Uterus (tissue), 2 donors: ENCODE measurements around the gene ARHGEF10L.

Experiments
- POLR2A ChIP-seq, 2 donors: fragments of 450-650 bp; IDR thresholded peaks; one replicate each; pipeline ENCODE4 v1.6.1; 2016; ENCODE audit warnings: antibody characterized with exemption in 2 of 2, mild to moderate bottlenecking in 1 of 2, moderate library complexity in 1 of 2
- TF ChIP-seq, protein P1 (sequence below), 4 experiments: fragments of 200-600 bp in 2 of 4; fragments of 450-650 bp in 2 of 4; sonication (generic) in 2 of 4; IDR thresholded peaks; one replicate each; pipeline ENCODE4 v1.5.1; 2016 to 2019; ENCODE audit warnings: antibody characterized with exemption in 4 of 4, mild to moderate bottlenecking in 2 of 4, moderate library complexity in 1 of 4

DNA sequence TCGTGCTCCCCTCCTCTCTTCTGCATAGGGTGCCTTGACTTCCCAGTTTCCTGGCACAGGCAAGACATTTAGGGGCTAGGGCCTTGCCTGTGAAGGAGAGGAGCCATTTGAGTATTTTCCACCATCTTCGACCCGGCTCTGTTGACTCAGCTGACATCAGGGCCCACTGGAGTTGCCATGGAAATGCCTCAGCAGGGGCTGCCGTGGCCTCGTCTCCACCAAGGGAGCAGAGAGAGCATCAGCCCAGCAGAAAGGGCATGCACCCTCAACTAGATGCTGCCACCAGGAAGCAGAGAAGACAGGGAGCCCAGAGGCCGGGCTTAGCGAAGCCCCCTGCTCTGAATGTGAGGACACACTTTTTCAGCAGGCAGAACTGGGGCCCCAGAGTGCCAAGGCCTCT is 113.8 kb downstream of the ARHGEF10L start:
- TF ChIP-seq, protein P1, sequence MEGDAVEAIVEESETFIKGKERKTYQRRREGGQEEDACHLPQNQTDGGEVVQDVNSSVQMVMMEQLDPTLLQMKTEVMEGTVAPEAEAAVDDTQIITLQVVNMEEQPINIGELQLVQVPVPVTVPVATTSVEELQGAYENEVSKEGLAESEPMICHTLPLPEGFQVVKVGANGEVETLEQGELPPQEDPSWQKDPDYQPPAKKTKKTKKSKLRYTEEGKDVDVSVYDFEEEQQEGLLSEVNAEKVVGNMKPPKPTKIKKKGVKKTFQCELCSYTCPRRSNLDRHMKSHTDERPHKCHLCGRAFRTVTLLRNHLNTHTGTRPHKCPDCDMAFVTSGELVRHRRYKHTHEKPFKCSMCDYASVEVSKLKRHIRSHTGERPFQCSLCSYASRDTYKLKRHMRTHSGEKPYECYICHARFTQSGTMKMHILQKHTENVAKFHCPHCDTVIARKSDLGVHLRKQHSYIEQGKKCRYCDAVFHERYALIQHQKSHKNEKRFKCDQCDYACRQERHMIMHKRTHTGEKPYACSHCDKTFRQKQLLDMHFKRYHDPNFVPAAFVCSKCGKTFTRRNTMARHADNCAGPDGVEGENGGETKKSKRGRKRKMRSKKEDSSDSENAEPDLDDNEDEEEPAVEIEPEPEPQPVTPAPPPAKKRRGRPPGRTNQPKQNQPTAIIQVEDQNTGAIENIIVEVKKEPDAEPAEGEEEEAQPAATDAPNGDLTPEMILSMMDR (IDR thresholded peaks at IDR 0.05) = no peak
- no peak for TF ChIP-seq POLR2A (IDR thresholded peaks at IDR 0.05)
